Endometrium (tissue), 2 donors: ENCODE data around the gene SLC6A9.

Source experiments
- FAIRE-seq: peaks from 2 replicates; lab custom pipeline; 2012; peaks lifted over from hg19 to GRCh38; lab: Jason Lieb, UNC
- donor health status: control.
- donor health status: control.

SLC6A9 gene

DNA sequence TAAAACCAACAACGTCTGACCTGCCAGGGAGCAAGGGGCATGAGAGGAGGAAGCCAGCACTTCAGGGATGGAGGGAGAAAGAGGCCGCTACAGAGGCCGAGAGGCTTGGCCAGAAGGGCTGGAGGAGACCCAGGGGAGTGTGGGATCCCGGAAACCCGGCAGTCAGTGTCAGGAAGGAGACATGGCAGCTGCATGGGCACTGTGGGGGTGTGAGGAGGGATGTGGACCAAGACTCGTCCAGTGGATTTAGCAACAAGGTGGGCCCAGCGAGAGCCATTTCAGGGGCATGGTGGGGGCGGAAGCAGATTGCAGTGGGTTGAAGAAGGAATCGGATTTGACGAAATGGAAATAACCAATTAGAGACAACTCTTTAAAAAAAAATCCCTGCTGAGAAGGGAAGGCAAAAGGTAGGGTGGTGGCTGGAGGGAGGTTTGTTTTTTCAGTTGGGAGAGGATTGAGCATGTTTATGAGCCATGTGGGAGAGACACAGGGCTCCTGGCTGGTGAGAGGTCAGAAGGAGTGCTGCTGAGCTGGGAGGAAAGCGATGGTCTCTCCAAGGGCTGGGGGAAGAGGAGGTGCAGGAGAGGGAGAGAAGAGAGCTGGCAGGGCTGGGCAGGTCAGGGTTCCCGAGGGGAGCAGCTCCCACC lies 47.9 kb downstream of the SLC6A9 start:
- no peak for FAIRE-seq

- no peak for FAIRE-seq
These were observed 48.5 kb downstream of the SLC6A9 start for GRCh38 chr1:43982808-43983207.

- FAIRE-seq = no peak
These were observed 49.0 kb downstream of the SLC6A9 start for GRCh38 chr1:43982241-43982640.

DNA sequence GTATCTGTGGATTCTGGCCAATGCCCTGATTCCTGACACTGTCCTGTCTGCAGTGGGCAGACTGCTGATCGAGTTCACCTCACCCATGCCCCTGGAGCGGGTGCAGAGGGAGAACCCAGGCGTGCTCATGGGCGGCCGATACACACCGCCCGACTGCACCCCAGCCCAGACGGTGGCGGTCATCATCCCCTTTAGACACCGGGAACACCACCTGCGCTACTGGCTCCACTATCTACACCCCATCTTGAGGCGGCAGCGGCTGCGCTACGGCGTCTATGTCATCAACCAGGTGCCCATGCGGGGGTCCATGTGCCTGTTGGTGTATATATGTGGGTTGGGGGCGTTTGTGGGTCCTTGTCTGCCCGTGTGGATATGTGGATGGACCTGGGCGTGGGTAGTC lies 49.6 kb downstream of the SLC6A9 start:
- no peak for FAIRE-seq

- no peak for FAIRE-seq
These were observed 50.1 kb downstream of the SLC6A9 start for GRCh38 chr1:43981135-43981491.

DNA sequence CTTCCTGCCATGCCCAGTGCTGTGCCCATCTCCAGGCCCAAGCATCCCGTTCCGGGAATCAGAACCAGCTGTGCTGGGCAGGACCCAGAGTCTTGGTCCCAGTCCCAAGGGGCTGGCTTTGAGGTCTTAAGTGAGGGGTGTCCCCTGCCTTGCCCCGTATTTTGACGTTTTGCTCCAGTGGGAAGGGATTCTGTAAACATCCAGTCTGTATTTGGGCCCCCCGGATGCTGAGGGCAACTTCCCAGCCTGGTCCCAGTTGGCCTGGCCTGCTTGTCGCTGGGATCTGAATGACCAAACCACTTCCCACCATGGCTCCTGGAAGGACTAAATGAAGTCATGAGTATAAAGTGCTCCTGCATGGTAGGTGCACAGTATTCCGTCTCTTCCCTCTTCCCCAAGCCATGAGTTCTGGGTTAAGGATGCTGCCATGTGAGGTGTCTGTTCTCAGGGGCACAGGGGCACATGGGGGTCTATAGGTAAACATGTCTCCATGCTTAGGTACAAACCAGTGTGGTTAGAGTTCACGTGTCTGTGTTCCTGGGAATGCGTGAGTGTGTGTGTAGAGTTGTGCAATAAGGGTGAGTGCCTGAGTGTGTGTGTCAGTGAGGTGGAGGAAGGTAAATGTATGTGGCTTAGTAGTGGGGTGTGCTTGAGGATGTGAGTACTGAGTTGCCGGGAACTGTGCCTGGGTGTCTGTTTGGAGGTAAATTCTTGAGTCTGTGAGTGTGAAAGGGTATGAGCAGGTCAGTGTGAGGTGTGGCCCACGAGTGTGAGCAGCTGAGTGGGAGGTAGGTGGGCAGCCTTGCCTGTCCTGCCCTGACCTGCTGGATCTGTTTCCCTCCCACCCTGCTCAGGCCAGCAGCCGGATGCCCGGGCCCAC lies 50.8 kb downstream of the SLC6A9 start:
- no peak for FAIRE-seq

DNA sequence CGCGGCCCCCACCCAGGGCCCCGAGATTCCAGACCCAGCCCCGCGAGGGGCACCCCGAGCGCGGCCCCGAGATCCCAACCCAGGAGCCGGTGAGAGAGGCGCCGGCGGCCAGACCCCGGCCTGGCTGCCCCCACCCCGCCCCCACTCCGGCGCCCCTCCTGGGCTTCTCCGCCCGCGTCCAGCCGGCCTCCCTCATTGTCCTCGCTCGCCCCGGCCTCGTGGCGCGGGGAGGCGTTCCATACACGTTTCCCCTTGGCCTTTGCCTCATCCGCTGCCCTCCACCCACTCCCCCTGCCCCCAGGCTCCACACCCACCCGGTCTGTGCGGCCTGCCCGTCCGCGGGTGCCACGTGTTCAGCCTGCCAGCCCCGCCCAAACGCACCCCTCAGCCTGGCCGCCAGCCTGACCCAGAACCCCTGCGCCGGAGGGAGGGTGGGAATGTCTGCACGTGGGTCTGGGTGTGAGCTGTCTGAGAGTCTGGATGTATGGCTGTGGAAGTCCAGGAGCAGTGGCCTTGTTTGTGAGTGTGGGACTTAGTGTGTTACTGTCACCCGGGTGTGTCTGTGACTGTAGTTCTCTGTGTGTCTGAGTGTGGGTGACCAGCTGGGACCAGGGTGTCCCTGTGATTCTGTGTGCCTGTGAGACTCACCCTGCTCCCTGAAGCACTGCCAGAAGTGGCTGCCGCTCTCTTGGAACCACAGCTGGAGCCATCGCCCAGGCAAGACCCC lies 51.6 kb downstream of the SLC6A9 start:
- no peak for FAIRE-seq

DNA sequence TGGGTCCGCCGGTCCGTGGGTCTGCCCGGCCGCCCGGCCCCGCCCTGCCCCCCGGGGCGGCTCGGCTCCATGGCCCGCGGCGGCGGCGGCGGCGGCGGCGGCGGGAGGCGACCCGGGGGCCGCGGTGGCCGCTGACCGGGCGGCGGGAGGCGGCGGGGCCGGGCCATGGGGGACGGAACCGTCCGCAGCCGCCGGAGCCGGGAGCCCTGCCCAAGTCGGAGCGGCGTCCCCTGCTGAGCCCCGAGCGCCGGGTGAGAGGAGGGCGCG lies 52.1 kb downstream of the SLC6A9 start:
- FAIRE-seq = no peak

DNA sequence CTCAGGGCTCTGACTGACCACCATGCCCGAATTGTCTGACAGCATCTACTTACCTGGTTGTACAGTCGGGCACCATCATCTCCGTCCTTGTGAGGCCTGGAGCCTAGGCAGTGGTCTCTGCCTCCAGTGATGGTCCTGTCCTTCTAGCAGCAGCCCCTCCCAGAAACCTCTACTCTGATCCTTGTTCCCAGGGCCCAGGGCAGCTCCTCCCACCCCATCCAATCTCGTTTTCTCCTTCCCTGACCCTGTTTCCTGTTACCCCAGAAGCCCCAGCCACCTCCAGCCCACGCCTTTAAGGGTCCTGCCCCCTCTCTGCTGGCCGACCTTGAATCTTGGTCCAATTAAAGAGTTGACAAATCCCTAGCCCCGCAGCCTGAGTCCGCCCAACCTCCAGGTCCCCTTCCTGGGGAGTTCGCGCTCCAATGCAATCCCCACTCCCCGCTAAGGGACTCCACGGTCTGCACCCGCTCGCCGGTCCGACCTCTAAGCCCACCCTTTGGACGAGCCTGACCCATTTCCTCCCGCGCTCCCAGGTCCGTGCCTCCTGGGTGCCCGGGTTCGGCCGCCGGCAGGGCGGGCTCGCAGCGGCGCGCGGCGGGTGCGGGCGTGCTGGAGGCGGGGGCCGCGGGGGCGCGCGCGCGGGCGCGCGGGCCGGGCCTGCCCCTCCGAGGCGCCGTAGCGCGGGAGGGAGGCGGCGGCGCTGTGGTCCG lies 52.6 kb downstream of the SLC6A9 start, which contains the start of gene B4GALT2:
Gene B4GALT2, plus strand, starts transcription at position 660 of the 710 bp plus-strand sequence. CDS start 1,951 bp downstream, outside the sequence.
- no peak for FAIRE-seq

GRCh38 chr1:43978264-43978550 lies 53.1 kb downstream of the SLC6A9 start:
- FAIRE-seq = no peak

DNA sequence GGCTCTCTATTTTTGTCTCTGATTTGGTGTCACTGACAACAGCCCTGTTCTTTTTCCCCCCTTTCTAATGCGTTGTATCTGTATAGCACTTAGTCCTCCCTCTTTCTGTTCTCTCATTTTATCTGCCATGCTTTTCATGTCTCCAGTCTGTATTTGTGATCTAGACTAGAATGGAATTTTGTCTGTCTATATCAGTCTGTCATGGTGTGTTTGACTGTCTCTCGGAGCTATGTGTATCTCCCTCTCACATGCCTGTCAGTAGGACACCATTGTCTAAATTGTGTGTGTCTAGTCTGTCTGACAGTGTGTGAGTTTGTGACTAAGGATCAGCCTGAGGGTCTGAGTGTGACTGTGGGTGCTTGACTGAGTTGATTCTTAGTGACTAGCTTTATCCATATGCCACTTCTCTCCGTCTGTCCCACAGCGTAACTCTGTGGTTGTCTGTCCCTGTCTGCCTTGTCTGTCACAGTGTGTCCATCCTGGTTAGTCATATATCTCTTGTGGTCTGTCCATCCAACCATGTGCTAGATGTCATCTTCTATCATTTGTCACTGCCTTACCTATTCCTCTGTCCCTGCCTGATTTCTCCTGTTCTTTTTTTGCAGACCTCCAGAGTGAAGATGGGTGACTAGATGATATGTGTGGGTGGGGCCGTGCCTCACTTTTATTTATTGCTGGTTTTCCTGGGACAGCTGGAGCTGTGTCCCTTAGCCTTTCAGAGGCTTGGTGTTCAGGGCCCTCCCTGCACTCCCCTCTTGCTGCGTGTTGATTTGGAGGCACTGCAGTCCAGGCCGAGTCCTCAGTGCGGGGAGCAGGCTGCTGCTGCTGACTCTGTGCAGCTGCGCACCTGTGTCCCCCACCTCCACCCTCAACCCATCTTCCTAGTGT lies 53.6 kb downstream of the SLC6A9 start:
- FAIRE-seq = no peak

- no peak for FAIRE-seq
These were observed 54.4 kb downstream of the SLC6A9 start for GRCh38 chr1:43976890-43977289.

DNA sequence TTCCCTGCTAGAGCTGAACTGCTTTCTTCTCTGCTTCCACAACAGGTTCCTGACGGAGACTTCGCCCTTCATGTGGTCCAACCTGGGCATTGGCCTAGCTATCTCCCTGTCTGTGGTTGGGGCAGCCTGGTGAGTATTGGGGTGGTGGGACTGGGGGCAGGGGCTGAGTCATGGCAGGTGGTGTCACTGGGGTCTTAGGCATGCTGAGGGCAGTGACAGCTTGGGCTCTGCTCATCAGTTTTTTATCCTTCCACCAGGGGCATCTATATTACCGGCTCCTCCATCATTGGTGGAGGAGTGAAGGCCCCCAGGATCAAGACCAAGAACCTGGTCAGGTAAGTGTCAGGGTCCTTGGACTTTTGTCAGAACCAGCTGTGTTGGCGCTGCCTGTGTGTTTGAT lies 55.2 kb downstream of the SLC6A9 start:
- no peak for FAIRE-seq

GRCh38 chr1:43975249-43975961 lies 55.9 kb downstream of the SLC6A9 start:
- no peak for FAIRE-seq

DNA sequence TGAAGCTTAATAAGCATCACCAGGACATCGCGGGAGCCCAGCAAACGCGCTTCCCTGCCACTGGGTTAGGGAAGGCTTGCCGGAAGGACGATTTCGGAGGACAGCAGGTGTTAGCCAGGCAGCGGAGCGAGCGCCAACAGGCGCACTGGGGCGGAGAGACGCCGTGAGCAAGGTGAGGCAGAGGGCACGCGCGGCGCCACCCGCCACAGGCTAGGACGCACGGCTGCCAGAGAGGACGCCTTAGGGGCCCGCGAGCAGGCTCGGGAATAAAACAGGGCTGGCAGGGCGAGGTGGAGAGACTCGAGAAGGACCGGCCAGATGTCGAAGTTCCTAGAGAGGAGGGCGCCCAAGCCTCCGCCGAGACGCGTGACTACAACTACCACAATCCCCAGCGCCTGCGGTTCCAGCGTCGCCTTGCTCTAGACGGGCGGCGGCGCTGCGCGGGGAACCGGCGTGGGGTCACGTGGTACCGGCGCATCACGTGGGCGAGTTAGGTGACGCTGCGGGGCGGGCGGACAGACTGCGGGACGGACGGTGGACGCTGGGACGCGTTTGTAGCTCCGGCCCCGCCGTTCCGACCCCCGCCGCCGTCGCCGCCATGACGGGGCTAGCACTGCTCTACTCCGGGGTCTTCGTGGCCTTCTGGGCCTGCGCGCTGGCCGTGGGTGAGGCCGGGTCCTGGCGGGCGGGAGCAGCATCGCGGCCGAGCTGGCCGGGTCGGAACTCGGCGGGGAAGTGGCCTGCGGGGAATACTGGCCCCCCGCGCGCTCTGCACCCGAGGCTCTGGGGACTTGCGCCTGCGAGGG lies 56.6 kb downstream of the SLC6A9 start, which contains the start of gene ATP6V0B:
Gene ATP6V0B, plus strand, starts transcription at position 518 of the 806 bp plus-strand sequence. Its CDS starts 81 bp downstream, at position 599.
- FAIRE-seq = no peak

DNA sequence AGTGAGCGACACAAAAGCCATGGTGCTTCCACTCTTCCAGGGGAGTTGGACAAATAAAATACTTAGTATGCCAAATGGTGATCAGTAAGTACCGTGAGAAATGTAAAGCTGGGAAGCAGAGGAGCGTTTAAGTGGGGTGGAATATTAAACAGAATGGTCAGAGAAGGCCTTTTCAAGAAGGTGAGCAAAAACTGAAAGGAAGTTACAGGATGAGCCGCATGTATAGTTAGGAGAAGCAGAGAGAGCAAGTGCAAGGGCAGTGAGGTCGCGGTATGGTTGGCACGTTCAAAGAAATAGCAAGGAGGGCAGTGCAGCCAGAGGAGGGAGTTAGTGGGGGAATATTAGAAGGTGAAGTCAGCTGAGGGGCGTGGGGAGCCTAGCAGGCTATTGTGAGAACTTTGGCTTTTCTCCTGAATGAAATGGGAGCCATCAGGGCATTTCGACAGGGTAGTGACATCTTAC lies 57.2 kb downstream of the SLC6A9 start:
- no peak for FAIRE-seq

DNA sequence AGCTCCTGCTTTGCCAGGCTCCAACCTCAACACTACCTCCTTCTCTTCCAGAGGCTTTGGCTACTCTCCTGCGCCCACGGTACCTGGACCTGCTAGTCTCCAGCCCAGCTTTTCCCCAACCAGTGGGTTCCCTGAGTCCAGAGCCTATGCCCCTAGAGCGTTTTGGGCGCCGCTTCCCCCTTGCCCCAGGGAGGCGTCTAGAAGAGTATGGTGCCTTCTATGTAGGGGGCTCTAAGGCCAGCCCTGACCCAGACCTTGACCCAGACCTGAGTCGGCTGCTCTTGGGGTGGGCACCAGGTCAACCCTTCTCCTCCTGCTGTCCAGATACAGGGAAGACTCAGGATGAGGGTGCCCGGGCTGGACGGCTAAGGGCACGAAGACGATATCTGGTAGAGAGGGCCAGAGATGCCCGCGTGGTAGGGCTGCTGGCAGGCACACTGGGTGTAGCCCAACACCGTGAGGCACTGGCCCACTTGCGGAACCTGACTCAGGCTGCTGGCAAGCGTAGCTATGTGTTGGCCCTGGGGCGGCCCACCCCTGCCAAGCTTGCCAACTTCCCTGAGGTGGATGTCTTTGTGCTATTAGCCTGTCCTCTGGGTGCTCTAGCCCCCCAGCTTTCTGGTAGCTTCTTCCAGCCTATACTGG lies 59.8 kb downstream of the SLC6A9 start:
- FAIRE-seq = no peak

GRCh38 chr1:43970911-43971310 lies 60.4 kb downstream of the SLC6A9 start:
- no peak for FAIRE-seq

- FAIRE-seq = no peak
These were observed 60.8 kb downstream of the SLC6A9 start for GRCh38 chr1:43970502-43970901.
